GM18909 (cell line): Measurements from ENCODE around the gene ESRRB.

Source experiments
- ATAC-seq: cut with Tn5 transposase; IDR thresholded peaks from one replicate; pipeline ENCODE4 v1.9.1; 2021; ENCODE audit warnings: mild to moderate bottlenecking; ENCODE audit not compliant: unreplicated experiment, poor library complexity

The ESRRB gene

DNA sequence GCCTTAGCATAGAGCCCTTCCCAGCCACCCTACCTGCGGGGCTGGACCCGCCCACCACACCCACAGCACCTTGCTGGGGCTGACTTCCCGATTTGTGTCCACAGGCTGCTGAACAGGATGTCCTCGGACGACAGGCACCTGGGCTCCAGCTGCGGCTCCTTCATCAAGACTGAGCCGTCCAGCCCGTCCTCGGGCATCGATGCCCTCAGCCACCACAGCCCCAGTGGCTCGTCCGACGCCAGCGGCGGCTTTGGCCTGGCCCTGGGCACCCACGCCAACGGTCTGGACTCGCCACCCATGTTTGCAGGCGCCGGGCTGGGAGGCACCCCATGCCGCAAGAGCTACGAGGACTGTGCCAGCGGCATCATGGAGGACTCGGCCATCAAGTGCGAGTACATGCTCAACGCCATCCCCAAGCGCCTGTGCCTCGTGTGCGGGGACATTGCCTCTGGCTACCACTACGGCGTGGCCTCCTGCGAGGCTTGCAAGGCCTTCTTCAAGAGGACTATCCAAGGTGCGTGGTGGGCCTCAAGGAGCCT, 63.4 kb downstream of the ESRRB start:
- ATAC-seq, result no peak

DNA sequence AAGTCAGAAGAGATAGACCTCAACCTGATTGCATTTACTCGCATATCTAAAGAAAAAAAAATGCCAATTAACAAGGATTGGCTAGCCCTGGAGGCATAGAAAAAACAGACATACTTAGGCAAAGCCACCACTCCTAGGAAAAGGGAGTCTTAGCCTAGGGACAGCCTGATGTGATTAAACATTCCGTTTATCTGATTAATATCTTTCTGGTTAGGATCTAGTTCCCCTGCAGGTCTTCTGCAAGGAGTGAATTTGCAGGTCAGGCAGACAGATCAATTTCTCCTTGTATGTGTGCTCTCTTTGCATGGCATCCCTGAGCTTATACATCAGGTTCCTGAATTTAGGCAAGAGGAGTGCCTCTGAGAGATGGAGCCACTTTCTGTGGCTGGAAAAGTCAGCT, 70.5 kb downstream of the ESRRB start:
- no peak for ATAC-seq

- ATAC-seq, result no peak
Observed at GRCh38 chr14:76446921-76447320, 71.0 kb downstream of the ESRRB start.

DNA sequence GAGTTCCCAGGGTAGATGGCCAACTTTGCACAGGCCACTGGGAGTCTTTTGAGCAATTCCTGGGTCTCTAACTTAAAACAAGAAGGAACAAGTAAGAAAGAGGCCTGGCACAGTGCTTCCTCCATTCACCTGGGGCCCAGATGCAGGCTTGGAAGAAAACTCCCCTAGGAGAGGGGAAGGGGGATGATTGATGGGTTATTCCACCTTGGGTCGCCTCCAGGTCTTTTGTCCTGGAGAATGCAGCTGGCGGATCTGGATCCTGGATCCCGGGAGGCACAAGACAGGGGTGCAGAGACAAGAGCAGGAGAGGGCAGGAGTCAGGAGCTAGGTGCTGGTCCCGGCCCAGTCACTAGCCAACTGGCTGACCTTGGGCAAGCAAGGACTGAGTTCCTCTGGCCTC, 74.5 kb downstream of the ESRRB start:
- no peak for ATAC-seq

DNA sequence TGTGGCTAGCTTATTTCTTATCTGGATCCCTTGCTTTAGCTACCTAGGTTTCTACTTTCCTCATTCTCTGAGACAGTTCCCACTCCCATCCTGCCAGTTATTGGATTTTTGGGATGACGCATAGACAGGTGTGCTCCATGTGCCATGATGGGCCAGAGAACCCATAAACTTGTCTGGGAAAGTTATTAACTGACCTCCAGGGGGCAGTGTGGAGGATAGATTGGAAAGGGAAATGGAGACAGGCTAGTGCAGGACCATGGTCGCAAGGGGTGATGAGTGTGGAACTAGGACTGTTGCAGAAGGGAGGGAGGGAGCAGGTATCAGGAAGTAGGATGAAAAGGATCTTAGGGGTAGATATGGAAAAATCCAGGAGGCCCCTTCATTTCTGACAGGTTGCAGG, 80.3 kb downstream of the ESRRB start:
- ATAC-seq, result no peak

DNA sequence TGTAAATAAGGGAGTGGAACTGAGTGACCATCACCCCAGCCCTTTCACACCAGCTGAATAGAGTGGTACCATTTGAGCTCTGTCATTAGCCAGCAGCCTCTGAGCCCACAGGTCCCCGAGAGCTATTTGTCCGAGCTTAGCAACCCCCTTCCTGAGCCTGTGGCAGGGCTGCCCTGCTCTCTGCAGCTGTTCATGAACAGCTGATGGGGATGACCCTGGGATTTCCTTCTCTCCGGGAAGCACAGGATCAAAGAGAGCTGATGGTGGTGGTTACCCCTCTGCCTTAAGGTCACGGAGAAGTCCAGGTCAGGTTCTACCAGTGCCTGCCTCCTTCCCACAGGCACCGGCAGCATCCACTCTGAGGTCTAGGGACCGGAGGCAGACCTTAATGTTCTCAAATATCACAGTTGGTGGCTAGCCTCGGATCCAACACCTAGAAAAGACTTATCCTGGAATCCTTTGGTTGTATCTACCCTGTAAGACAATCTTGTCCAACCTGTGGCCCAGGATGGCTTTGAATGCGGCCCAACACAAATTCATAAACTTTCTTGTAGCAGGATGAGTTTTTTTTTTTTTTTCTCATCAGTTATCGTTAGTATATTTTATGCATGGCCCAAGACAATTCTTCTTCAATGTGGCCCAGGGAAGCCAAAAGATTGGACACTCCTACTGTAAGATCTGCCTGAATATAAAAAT, 81.1 kb downstream of the ESRRB start:
- no peak for ATAC-seq

DNA sequence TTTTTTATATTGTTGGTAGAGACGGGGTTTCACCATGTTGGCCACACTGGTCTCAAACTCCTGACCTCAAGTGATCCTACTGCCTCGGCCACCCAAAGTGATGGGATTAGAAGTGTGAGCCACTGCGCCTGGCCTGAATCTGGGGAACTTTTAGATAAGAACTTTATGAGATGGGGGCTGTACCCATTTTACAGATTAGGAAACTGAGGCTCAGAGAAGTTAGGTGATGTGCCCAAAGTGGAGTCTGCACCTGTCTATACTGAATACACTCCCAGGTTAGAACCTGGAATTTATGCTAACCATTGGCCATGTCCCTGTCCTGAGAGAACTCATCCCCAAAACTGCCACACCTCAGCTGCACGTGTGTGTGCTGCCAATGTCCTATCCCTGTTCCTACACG, 81.9 kb downstream of the ESRRB start:
- ATAC-seq, result no peak

DNA sequence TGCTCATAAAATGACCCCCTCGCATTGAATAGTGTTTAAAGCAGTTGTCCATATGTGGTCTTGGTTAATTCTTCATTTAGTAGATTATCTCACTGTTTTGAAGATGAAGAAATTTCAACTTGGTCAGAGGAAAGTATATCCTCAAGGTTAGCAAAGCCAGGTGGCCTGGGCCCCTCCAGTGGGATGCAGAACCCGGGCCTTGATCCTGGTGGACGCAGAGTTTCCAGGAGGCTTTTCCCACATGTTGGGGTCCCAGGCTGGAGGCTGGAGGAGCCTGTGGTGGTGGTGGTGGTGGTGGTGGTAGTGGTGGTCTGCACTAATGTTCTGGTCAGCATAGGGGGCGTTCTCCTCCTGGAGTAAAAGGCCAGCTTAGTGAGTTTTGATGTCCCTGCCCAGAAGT, 85.9 kb downstream of the ESRRB start:
- ATAC-seq, result no peak

GRCh38 chr14:76462330-76462729, 86.4 kb downstream of the ESRRB start:
- ATAC-seq, result no peak

GRCh38 chr14:76463105-76463504, 87.2 kb downstream of the ESRRB start:
- no peak for ATAC-seq

GRCh38 chr14:76464856-76465255, 88.9 kb downstream of the ESRRB start:
- ATAC-seq, result no peak

DNA sequence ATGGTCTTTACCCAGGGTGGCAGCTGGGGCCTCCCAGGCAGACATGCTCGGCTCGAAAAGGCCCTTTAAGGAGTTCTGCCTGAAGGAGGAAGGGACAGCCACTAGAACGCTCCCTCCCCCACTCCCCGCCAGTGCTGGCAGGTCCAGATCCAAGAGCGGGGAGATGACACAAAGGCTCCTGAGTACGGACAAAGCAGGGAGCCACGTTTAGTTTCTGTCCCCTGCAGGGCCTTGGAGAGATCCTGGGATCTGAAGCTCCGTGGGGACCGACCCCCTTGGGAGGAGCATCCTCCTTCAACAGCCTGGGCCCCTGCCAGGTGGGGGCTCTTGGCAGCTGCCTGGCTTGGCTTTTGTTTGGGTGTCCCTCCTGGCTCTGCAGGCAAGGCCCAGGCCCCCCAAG, 89.7 kb downstream of the ESRRB start:
- ATAC-seq, result no peak

GRCh38 chr14:76467711-76468155, 91.8 kb downstream of the ESRRB start:
- no peak for ATAC-seq

- ATAC-seq, result no peak
Observed at GRCh38 chr14:76472199-76472723, 96.3 kb downstream of the ESRRB start.

- no peak for ATAC-seq
Observed at GRCh38 chr14:76473481-76474263, 97.7 kb downstream of the ESRRB start.

DNA sequence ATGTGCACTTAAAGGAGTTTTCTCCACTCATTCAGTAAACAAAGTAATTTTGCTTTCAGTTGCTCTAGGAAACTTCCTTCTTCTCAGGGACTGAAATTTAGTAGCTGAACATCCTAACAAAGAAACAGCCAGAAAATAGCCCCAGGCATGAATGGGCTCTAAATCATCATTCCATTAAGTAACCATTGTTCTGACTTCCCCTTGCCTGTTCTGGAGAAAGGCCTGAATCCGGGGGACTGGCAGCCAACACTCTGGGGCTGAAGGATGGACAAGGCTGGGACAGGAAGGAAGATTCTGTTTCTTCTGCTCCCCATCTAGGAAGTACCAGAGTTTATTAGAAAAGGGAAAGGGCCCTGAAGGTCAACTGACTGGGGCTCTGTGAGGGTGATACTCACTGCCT, 104.5 kb downstream of the ESRRB start:
- no peak for ATAC-seq

DNA sequence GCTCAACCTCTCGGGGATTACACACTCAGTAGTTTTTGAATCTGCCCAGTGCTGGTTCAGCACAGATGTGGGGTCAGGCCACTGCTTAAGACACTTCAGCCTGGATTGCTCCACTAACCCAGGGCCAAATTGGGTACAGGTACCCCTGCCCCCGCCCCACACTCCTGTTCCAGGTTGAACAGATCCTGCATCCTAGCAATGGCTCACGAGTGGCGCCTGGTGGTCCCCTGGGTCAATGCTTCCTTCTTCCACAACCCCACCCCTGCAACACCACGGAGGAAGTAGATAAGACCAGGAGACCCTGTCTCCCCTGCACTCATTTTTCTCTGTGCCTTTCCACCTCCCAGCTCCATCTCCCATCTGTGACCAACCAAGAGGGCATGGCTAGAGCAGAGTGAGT, 108.4 kb downstream of the ESRRB start:
- ATAC-seq, result no peak

- no peak for ATAC-seq
Observed at GRCh38 chr14:76486251-76486743, 110.4 kb downstream of the ESRRB start.

- no peak for ATAC-seq
Observed at GRCh38 chr14:76488551-76488950, 112.6 kb downstream of the ESRRB start.

DNA sequence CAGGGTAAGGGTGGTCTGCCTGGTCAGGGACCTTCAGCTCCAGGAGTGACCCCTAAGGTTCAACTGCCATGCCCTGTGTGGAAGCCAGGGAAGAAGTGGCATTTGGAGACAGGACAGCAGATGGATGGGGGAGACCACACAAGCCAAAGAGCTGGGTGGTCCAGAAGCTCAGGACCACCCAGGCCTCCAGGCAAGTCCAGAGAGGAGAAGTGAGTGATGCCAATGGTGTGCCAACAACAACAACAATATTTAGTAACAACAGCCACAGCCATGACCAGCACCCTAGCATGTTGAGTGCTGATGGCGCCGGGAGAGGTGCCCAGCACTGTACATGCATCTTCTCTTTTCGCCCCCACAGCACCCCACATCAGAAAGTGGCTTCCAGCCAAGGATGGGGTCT, 113.7 kb downstream of the ESRRB start:
- no peak for ATAC-seq

DNA sequence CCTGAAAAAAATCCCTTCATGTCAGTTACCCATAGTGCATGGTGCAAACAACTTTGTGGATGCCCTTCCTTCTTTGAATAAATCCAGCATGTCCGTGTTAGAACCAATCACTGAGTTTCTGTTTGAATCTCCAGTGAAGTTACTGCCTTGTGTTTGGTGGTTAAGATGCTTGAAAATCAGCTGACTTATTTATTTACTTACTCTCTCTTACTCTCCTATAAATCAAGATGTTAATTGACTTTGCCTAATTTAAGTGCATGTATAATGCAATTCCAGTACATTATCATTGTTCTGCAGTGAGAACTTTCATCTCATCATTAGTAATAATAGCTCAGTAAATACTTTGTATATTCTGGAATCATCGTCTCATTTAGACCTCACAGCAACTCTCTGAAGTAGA, 114.2 kb downstream of the ESRRB start:
- no peak for ATAC-seq
